Skin epidermis (tissue), 12 donors: ENCODE measurements around the gene FGG.
A peak's percentile ranks its signal among the peaks of the same experiment; 100 is the strongest.

ENCODE experiments used
- H3K27ac ChIP-seq, 21 experiments: fragments of 200-600 bp; sonication (generic) in 11 of 21; one replicate each; pipeline ENCODE4 v1.5.0; 2020; ENCODE audit warnings: mild to moderate bottlenecking in 3 of 21, inconsistent platforms in 2 of 21, moderate library complexity in 2 of 21
- H3K4me3 ChIP-seq, 7 experiments: fragments of 200-600 bp; sonication (generic) in 2 of 7; one replicate each; pipeline ENCODE4 v1.5.0; 2020; ENCODE audit warnings: inconsistent platforms in 2 of 7, mild to moderate bottlenecking in 2 of 7, moderate library complexity in 1 of 7

Gene FGG

GRCh38 chr4:154612472-154613414 lies at the start of gene FGG:
Gene FGG, minus strand, starts transcription at chr4:154612656. Its CDS starts 47 bp downstream, at chr4:154612609.
- Histone ChIP-seq H3K4me3 (no peak within 1 kb of the TSS), H3K27ac (no peak within 1 kb of the TSS)

GRCh38 chr4:154660052-154660451 lies 47.6 kb upstream of the FGG start:
- H3K27ac ChIP-seq: no peak overlapping the region
- no peak overlapping the region for H3K4me3 ChIP-seq

GRCh38 chr4:154658680-154659405 lies 46.4 kb upstream of the FGG start:
- Histone ChIP-seq H3K4me3 (no peak overlapping the region), H3K27ac (no peak overlapping the region)

GRCh38 chr4:154643493-154643892 lies 31.0 kb upstream of the FGG start:
- no peak overlapping the region for H3K4me3 ChIP-seq

GRCh38 chr4:154642373-154643009 lies 30.0 kb upstream of the FGG start:
- H3K4me3 ChIP-seq: no peak overlapping the region
- H3K27ac ChIP-seq: no peak overlapping the region

More at GRCh38 chr4:154643493-154643892, 31.0 kb upstream of the FGG start:
- H3K27ac ChIP-seq: no peak overlapping the region

GRCh38 chr4:154640999-154641398 lies 28.5 kb upstream of the FGG start:
- Histone ChIP-seq H3K27ac (no peak overlapping the region), H3K4me3 (no peak overlapping the region)

GRCh38 chr4:154634058-154634457 lies 21.6 kb upstream of the FGG start:
- H3K4me3 ChIP-seq: no peak overlapping the region
- no peak overlapping the region for H3K27ac ChIP-seq

GRCh38 chr4:154631828-154632227 lies 19.4 kb upstream of the FGG start:
- Histone ChIP-seq H3K27ac (no peak overlapping the region), H3K4me3 (no peak overlapping the region)

- no peak overlapping the region for H3K4me3 ChIP-seq
- no peak overlapping the region for H3K27ac ChIP-seq
Observed at GRCh38 chr4:154630324-154630723, 17.9 kb upstream of the FGG start.

GRCh38 chr4:154626793-154627484 lies 14.5 kb upstream of the FGG start:
- no peak overlapping the region for H3K27ac ChIP-seq
- peak overlapping the region in 6 of 7 experiments; percentile 9 to 34 (median 25) for H3K4me3 ChIP-seq

- H3K4me3 ChIP-seq: no peak overlapping the region
- H3K27ac ChIP-seq: no peak overlapping the region
Observed at GRCh38 chr4:154625971-154626370, 13.5 kb upstream of the FGG start.

- Histone ChIP-seq H3K4me3 (no peak overlapping the region), H3K27ac (no peak overlapping the region)
Observed at GRCh38 chr4:154623995-154624394, 11.5 kb upstream of the FGG start.

GRCh38 chr4:154623436-154623835 lies 11.0 kb upstream of the FGG start:
- H3K4me3 ChIP-seq: no peak overlapping the region
- no peak overlapping the region for H3K27ac ChIP-seq

GRCh38 chr4:154622598-154622997 lies 10.1 kb upstream of the FGG start:
- no peak overlapping the region for H3K27ac ChIP-seq

GRCh38 chr4:154620111-154620510 lies 7.7 kb upstream of the FGG start:
- no peak overlapping the region for H3K27ac ChIP-seq
- H3K4me3 ChIP-seq: no peak overlapping the region

More at GRCh38 chr4:154622598-154622997, 10.1 kb upstream of the FGG start:
- no peak overlapping the region for H3K4me3 ChIP-seq

GRCh38 chr4:154618708-154619315 lies 6.4 kb upstream of the FGG start:
- Histone ChIP-seq H3K4me3 (no peak overlapping the region), H3K27ac (no peak overlapping the region)

- Histone ChIP-seq H3K27ac (no peak overlapping the region), H3K4me3 (no peak overlapping the region)
Observed at GRCh38 chr4:154617820-154618317, 5.4 kb upstream of the FGG start.

- Histone ChIP-seq H3K4me3 (no peak overlapping the region), H3K27ac (no peak overlapping the region)
Observed at GRCh38 chr4:154616731-154617130, 4.3 kb upstream of the FGG start.

- Histone ChIP-seq H3K27ac (no peak overlapping the region), H3K4me3 (no peak overlapping the region)
Observed at GRCh38 chr4:154616287-154616686, 3.8 kb upstream of the FGG start.
